HEK293T (cell line): ENCODE measurements around the gene ABHD4.
"Not testable (repeated sequence)": the region's sequence is repeated elsewhere in the genome, so short reads cannot be mapped to it uniquely, and the experiment has no call there.

ENCODE experiments used
- CTCF ChIA-PET: fragments of 350-600 bp; formaldehyde crosslinking; extraction: SDS; loops from one replicate; lab custom pipeline; 2021; ENCODE audit warnings: antibody characterized with exemption, inconsistent platforms; lab: Yijun Ruan, JAX
- POLR2A ChIA-PET: fragments of 350-600 bp; formaldehyde crosslinking; extraction: SDS; loops from one replicate; lab custom pipeline; 2020; ENCODE audit warnings: antibody characterized with exemption, inconsistent platforms; lab: Yijun Ruan, JAX
- DNase-seq: peaks from one replicate; pipeline ENCODE4 v3.0.0; 2012; ENCODE audit warnings: mixed read lengths; ENCODE audit errors: extremely low spot score
- ARNT ChIP-seq: fragments of 450-650 bp; IDR thresholded peaks from 2 replicates; pipeline ENCODE4 v1.6.1; 2017; ENCODE audit warnings: mild to moderate bottlenecking
- BHLHE40 ChIP-seq: fragments of 450-650 bp; IDR thresholded peaks from 2 replicates; pipeline ENCODE4 v1.6.1; 2016; ENCODE audit warnings: mild to moderate bottlenecking, moderate library complexity, borderline replicate concordance
- CTBP1 ChIP-seq: fragments of 450-650 bp; IDR thresholded peaks from 2 replicates; pipeline ENCODE4 v1.6.1; 2016; ENCODE audit warnings: borderline replicate concordance
- ELF4 ChIP-seq: fragments of 450-650 bp; IDR thresholded peaks from 2 replicates; pipeline ENCODE4 v1.6.1; 2017; ENCODE audit warnings: antibody characterized with exemption
- FOXA1 ChIP-seq: fragments of 450-650 bp; IDR thresholded peaks from 2 replicates; pipeline ENCODE4 v1.6.1; 2016; ENCODE audit warnings: mild to moderate bottlenecking
- FOXK2 ChIP-seq: fragments of 450-650 bp; IDR thresholded peaks from 2 replicates; pipeline ENCODE4 v1.6.1; 2016; ENCODE audit warnings: mild to moderate bottlenecking
- FOXM1 ChIP-seq: fragments of 450-650 bp; IDR thresholded peaks from 2 replicates; pipeline ENCODE4 v1.6.1; 2017; ENCODE audit warnings: mild to moderate bottlenecking, borderline replicate concordance
- HDGF ChIP-seq: fragments of 450-650 bp; IDR thresholded peaks from 2 replicates; pipeline ENCODE4 v1.6.1; 2017; ENCODE audit warnings: antibody characterized with exemption, borderline replicate concordance
- L3MBTL2 ChIP-seq: fragments of 450-650 bp; conservative IDR thresholded peaks from 2 replicates; pipeline ENCODE4 v1.6.1; 2016; ENCODE audit warnings: mild to moderate bottlenecking
- LEF1 ChIP-seq: fragments of 450-650 bp; IDR thresholded peaks from 2 replicates; pipeline ENCODE4 v1.6.1; 2017; ENCODE audit warnings: mild to moderate bottlenecking, borderline replicate concordance
- NFRKB ChIP-seq: fragments of 450-650 bp; IDR thresholded peaks from 2 replicates; pipeline ENCODE4 v1.6.1; 2016; ENCODE audit warnings: mild to moderate bottlenecking, moderate library complexity
- SP1 ChIP-seq: fragments of 450-650 bp; IDR thresholded peaks from 2 replicates; pipeline ENCODE4 v1.6.1; 2017
- SUZ12 ChIP-seq: fragments of 450-650 bp; IDR thresholded peaks from 2 replicates; pipeline ENCODE4 v1.6.1; 2016; ENCODE audit warnings: mild to moderate bottlenecking
- TARDBP ChIP-seq: fragments of 450-650 bp; IDR thresholded peaks from 2 replicates; pipeline ENCODE4 v1.6.1; 2016
- ZNF384 ChIP-seq: fragments of 450-650 bp; IDR thresholded peaks from 2 replicates; pipeline ENCODE4 v1.6.1; 2016
- TF ChIP-seq, protein P1 (sequence below): fragments of 450-650 bp; IDR thresholded peaks from 2 replicates; pipeline ENCODE4 v1.6.1; 2016

Gene ABHD4

DNA sequence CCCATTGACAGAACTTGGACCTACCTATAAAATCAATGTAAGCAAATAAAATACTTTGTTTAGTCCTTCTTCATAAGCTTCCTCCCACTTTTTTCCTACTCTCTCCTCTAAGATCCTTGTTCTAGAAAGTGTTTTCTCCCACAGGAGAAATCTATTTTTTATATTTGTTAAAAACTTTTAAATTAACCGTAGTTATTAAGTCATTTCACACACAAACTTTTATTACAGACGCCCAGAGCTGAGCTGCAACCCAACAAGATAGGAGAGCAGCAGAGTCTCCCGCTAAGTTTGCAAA is 36.8 kb upstream of the ABHD4 start:
- CTCF ChIA-PET: interaction anchor here (1.2 to 2.9 kb wide), 3 partner anchors 9 to 97 kb away, joined by 4 to 22 read pairs (median 5); no protein-coding TSS in a partner anchor
- no peak for TF ChIP-seq ZNF384
- no peak for TF ChIP-seq SUZ12
- TF ChIP-seq ARNT: no peak
- TF ChIP-seq FOXA1: no peak
- no peak for TF ChIP-seq CTBP1
- TF ChIP-seq FOXM1: no peak
- no peak for TF ChIP-seq HDGF
- DNase-seq: no peak
- POLR2A ChIA-PET: no interaction called here

DNA sequence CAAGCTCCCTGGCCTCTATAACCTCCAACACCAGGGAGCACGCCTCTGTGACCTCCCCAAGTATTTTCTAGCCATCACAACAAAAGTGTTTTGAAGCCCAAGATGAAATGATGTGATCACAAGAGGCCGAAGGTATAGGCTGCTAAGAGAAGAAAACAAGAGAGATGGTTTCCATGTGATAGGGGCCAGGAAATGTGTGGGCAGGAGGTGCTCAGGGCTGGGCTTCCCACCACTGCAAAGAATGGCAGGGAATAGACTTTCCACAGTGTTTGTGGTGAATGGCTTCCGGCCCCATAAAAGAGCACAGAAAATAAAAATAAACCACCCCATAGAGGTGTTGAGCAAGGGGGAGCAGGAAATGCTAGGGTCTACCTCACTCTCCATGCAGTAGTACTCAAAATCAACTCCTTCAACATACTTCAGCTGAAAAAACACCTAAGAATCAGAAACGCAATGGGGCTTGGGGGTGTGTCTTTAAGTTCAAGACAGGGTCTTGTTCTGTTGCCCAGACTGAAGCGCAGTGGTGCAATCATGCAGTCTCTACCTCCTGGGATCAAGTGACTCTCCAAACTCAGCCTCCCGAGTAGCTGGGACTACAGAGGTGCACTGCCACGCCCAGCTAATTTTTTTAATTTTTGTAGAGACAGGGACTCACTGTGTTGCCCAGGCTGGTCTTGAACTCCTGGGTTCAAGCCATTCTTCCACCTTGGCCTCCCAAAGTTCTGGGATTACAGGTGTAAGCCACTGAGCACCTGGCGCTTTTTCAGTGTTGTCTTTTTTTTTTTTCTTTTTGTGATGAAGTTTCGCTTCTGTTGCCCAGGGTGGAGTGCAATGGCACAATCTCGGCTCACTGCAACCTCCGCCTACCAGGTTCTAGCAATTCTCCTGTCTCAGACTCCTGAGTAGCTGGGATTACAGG is 36.2 kb upstream of the ABHD4 start:
- DNase-seq: no peak
- TF ChIP-seq, protein P1, sequence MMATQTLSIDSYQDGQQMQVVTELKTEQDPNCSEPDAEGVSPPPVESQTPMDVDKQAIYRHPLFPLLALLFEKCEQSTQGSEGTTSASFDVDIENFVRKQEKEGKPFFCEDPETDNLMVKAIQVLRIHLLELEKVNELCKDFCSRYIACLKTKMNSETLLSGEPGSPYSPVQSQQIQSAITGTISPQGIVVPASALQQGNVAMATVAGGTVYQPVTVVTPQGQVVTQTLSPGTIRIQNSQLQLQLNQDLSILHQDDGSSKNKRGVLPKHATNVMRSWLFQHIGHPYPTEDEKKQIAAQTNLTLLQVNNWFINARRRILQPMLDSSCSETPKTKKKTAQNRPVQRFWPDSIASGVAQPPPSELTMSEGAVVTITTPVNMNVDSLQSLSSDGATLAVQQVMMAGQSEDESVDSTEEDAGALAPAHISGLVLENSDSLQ: no peak
- TF ChIP-seq ARNT (no peak), FOXM1 (no peak), CTBP1 (no peak), FOXK2 (no peak), SUZ12 (no peak), L3MBTL2 (no peak), LEF1 (no peak)
- ChIA-PET CTCF (interaction anchor here (0.7 to 2.9 kb wide), 2 partner anchors 8 to 138 kb away, joined by 4 to 22 read pairs; no protein-coding TSS in a partner anchor), POLR2A (no interaction called here)

DNA sequence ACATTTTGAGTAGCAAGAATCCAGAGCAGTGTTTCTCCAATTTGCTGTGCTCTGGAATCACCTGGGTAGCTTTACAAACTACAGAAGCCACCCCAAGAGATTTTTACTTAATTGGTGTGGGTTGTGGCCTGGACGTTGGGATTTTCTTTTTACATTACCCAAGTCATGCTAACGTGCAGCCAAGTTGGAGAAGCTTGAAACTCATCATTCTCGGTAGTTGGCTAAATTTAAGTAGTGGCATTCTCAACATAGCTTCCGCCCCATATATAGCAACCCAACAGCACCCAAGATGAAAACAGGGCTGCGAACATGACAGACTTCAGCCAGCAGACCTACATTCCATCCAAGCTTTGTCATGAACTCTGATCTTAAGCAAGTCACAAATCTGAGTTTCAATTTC is 34.1 kb upstream of the ABHD4 start:
- ChIA-PET POLR2A (no interaction called here), CTCF (interaction anchor here (0.7 to 0.9 kb wide), 2 partner anchors 9 to 265 kb away, joined by 3 to 12 read pairs; no protein-coding TSS in a partner anchor)
- TF ChIP-seq ARNT: no peak
- TF ChIP-seq FOXK2: no peak
- no peak for TF ChIP-seq ELF4
- no peak for TF ChIP-seq HDGF
- no peak for TF ChIP-seq NFRKB
- TF ChIP-seq TARDBP: no peak
- TF ChIP-seq CTBP1: no peak
- no peak for TF ChIP-seq L3MBTL2
- no peak for TF ChIP-seq LEF1
- no peak for TF ChIP-seq FOXM1
- no peak for TF ChIP-seq BHLHE40
- TF ChIP-seq, protein P1: no peak
- no peak for DNase-seq

DNA sequence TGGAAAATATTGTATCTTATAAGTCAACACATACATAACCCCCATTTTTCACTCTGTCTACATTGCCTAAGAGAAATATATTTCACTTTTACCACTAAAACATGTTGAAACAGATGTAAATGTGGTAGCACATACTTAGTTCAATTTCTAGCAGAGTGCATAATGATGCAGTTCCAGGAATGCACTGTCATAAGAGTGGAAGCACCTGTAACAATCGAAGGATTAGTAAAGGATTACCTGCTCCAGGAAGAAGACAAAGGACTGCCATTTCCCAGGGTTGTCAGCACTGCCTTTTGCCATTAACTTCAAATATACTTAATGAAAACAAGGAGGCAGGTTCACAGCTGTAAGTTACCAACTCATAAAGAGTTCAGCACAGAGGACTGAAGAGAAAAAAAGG is 33.6 kb upstream of the ABHD4 start:
- TF ChIP-seq NFRKB (no peak), FOXK2 (no peak), LEF1 (no peak), ELF4 (no peak), TARDBP (no peak), CTBP1 (no peak), BHLHE40 (no peak), FOXA1 (no peak), HDGF (no peak), FOXM1 (no peak), L3MBTL2 (no peak), ZNF384 (no peak), SUZ12 (no peak)
- TF ChIP-seq, protein P1: no peak
- ChIA-PET CTCF (interaction anchor here (0.7 kb wide), 1 partner anchor 266 kb away, joined by 3 read pairs; no protein-coding TSS in a partner anchor), POLR2A (no interaction called here)
- DNase-seq: no peak

DNA sequence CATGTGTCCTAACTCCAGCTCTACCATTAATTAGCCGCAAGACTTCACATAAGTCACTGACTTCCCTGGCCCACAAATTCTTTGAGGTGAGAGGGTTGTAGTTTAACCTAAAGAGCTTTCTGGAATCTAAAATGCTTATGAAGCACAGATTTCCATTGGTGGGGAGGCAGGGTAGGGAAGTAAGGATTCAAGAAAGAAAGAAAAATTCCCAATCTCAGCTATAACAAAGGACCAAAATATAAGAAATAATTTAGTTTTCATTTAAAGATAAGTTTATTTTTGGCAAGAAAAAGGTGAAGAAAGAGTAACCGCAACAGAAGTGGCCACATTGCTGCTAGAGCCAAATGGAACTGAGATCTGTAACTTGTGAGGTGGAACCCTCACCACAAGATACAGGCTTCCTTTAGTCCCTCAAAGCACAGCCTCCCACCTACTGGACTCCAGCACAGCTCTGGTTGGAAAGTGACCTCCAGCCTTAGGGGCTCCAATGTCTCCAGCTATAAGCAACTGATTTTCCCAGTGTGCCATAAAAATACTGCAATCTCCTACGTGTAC is 32.6 kb upstream of the ABHD4 start:
- ChIA-PET CTCF (interaction anchor here (1.2 kb wide), 1 partner anchor 88 kb away, joined by 3 read pairs; no protein-coding TSS in a partner anchor), POLR2A (interaction anchor here (1.0 kb wide), 1 partner anchor 24 kb away, joined by 4 read pairs; the partner anchor contains the start of gene DAD1)
- TF ChIP-seq SP1: no peak
- no peak for TF ChIP-seq ZNF384
- no peak for TF ChIP-seq FOXA1
- no peak for TF ChIP-seq SUZ12
- TF ChIP-seq FOXM1: no peak
- DNase-seq: no peak

DNA sequence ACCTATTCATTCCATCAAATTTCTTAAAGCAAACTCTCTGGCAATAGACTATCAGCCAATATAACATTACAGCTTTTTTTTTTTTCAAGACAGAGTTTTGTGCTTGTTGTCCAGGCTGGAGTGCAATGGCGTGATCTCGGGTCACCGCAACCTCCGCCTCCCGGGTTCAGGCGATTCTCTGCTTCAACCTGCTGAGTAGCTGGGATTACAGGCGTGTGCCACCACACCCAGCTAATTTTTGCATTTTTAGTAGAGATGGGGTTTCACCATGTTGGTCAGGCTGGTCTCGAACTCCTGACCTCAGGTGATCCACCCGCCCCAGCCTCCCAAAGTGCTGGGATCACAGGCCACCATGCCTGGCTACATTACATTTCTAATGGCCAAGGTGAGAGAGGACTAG is 31.8 kb upstream of the ABHD4 start:
- POLR2A ChIA-PET, DNase-seq: not testable (repeated sequence)
- CTCF ChIA-PET: interaction anchor here (1.0 to 1.6 kb wide), 2 partner anchors 87 to 176 kb away, joined by 3 to 4 read pairs; no protein-coding TSS in a partner anchor
